HepG2 (cell line): Measurements from ENCODE around the gene TCAP. TPM values are rescaled to one million over a fixed set of nuclear protein-coding genes. Genes with fewer than 3 reads are reported as not detected.

Experiments used
- GATA4 ChIP-seq: sonication (generic); IDR thresholded peaks from 2 replicates; pipeline ENCODE4 v1.6.1; 2016; ENCODE audit warnings: antibody characterized with exemption, low read depth, borderline replicate concordance
- HES4 ChIP-seq: sonication (generic); formaldehyde crosslinking; IDR thresholded peaks from 2 replicates; pipeline ENCODE4 v1.9.0; 2021; ENCODE audit warnings: mild to moderate bottlenecking, missing genetic modification reagents, borderline replicate concordance
- HNRNPL ChIP-seq: fragments of 200-400 bp; formaldehyde crosslinking; IDR thresholded peaks from 2 replicates; pipeline ENCODE4 v1.6.1; 2017; ENCODE audit warnings: mild to moderate bottlenecking, low read depth, low read length
- IRF9 ChIP-seq: sonication (generic); formaldehyde crosslinking; IDR thresholded peaks from 2 replicates; pipeline ENCODE4 v1.8.0; 2022; ENCODE audit warnings: missing genetic modification reagents, mild to moderate bottlenecking, borderline replicate concordance
- KLF16 ChIP-seq, 2 experiments: sonication (generic) in 1 of 2; formaldehyde crosslinking in 1 of 2; IDR thresholded peaks; 2 replicates each; pipeline versions ENCODE4 v1.6.1 to v1.8.0; 2016 to 2023; ENCODE audit warnings: missing genetic modification reagents in 2 of 2, missing compliant biosample characterization in 1 of 2
- KLF6 ChIP-seq: IDR thresholded peaks from 2 replicates; pipeline ENCODE4 v1.8.0; 2016; ENCODE audit warnings: missing biosample characterization, missing genetic modification reagents
- NCOA2 ChIP-seq: sonication (generic); formaldehyde crosslinking; IDR thresholded peaks from 2 replicates; pipeline ENCODE4 v1.8.0; 2022; ENCODE audit warnings: inconsistent platforms
- PITX1 ChIP-seq: sonication (generic); formaldehyde crosslinking; IDR thresholded peaks from 2 replicates; pipeline ENCODE4 v1.5.1; 2020; ENCODE audit warnings: mild to moderate bottlenecking, missing genetic modification reagents
- RBFOX2 ChIP-seq: fragments of 200-400 bp; formaldehyde crosslinking; IDR thresholded peaks from 2 replicates; pipeline ENCODE4 v1.6.1; 2017; ENCODE audit warnings: low read depth, mild to moderate bottlenecking, low read length
- SAFB2 ChIP-seq: sonication (generic); formaldehyde crosslinking; IDR thresholded peaks from 2 replicates; pipeline ENCODE4 v1.5.1; 2020; ENCODE audit warnings: missing genetic modification reagents, low read depth, mild to moderate bottlenecking, borderline replicate concordance
- SMARCC2 ChIP-seq: fragments of 450-650 bp; IDR thresholded peaks from 2 replicates; pipeline ENCODE4 v1.6.1; 2017; ENCODE audit warnings: antibody characterized with exemption, mild to moderate bottlenecking
- SOX5 ChIP-seq: IDR thresholded peaks from 2 replicates; pipeline ENCODE4 v1.6.1; 2016; ENCODE audit warnings: borderline replicate concordance
- USF2 ChIP-seq, 2 experiments: sonication (generic) in 1 of 2; formaldehyde crosslinking in 1 of 2; IDR thresholded peaks; 2 replicates each; pipeline versions ENCODE4 v1.5.1 to v1.6.1; 2011 to 2020; ENCODE audit warnings: borderline replicate concordance in 1 of 2, low read depth in 1 of 2, low read length in 1 of 2, mild to moderate bottlenecking in 1 of 2, missing genetic modification reagents in 1 of 2, moderate library complexity in 1 of 2
- ZBTB20 ChIP-seq: sonication (generic); formaldehyde crosslinking; IDR thresholded peaks from 2 replicates; pipeline ENCODE4 v1.8.1; 2023; ENCODE audit warnings: missing genetic modification reagents, low read depth, mild to moderate bottlenecking, borderline replicate concordance
- ZIK1 ChIP-seq: sonication (generic); formaldehyde crosslinking; IDR thresholded peaks from 2 replicates; pipeline ENCODE4 v1.5.0; 2020; ENCODE audit warnings: mild to moderate bottlenecking, low read depth, missing genetic modification reagents, borderline replicate concordance
- ZNF253 ChIP-seq: sonication (generic); formaldehyde crosslinking; IDR thresholded peaks from 2 replicates; pipeline ENCODE4 v1.8.0; 2022; ENCODE audit warnings: mild to moderate bottlenecking, missing genetic modification reagents, borderline replicate concordance
- ZNF256 ChIP-seq: sonication (generic); formaldehyde crosslinking; conservative IDR thresholded peaks from 2 replicates; pipeline ENCODE4 v1.4.0; 2020; ENCODE audit warnings: missing genetic modification reagents
- ZNF274 ChIP-seq: sonication (generic); formaldehyde crosslinking; IDR thresholded peaks from 2 replicates; pipeline ENCODE4 v1.5.1; 2020; ENCODE audit warnings: mild to moderate bottlenecking, missing genetic modification reagents
- ZNF280B ChIP-seq: sonication (generic); formaldehyde crosslinking; IDR thresholded peaks from 2 replicates; pipeline ENCODE4 v1.5.0; 2020; ENCODE audit warnings: missing genetic modification reagents, mild to moderate bottlenecking, borderline replicate concordance
- ZNF3 ChIP-seq: IDR thresholded peaks from 2 replicates; pipeline ENCODE4 v1.7.0; 2017; ENCODE audit warnings: inconsistent platforms
- ZNF605 ChIP-seq: sonication (generic); formaldehyde crosslinking; IDR thresholded peaks from 2 replicates; pipeline ENCODE4 v1.8.0; 2022; ENCODE audit warnings: mild to moderate bottlenecking, missing genetic modification reagents
- ZNF629 ChIP-seq: sonication (generic); formaldehyde crosslinking; conservative IDR thresholded peaks from 2 replicates; pipeline ENCODE4 v1.5.0; 2020; ENCODE audit warnings: missing genetic modification reagents
- ZNF7 ChIP-seq: IDR thresholded peaks from 2 replicates; pipeline ENCODE4 v1.6.1; 2016; ENCODE audit warnings: missing biosample characterization, missing genetic modification reagents
- ZNF788 ChIP-seq: sonication (generic); formaldehyde crosslinking; IDR thresholded peaks from 2 replicates; pipeline ENCODE4 v1.5.0; 2020; ENCODE audit warnings: mild to moderate bottlenecking, missing genetic modification reagents, borderline replicate concordance
- ZNF839 ChIP-seq: sonication (generic); formaldehyde crosslinking; IDR thresholded peaks from 2 replicates; pipeline ENCODE4 v1.4.0; 2020; ENCODE audit warnings: missing genetic modification reagents, mild to moderate bottlenecking, borderline replicate concordance
- polyA plus RNA-seq, 8 experiments: library from polyadenylated mRNA; depleted of rRNA in 3 of 8; stranded (reverse) in 7 of 8; unstranded in 1 of 8; fragments of >200 nt; fragmentation: Illumina TruSeq in 4 of 8; extraction: Trizol in 4 of 8; gene quantifications; 2 replicates each; pipeline versions ENCODE4 v1.2.1 to v1.2.3, GENCODE V29; 2011 to 2016; ENCODE audit warnings: low read depth in 4 of 8, missing spikeins in 1 of 8, mixed read lengths in 1 of 8; ENCODE audit not compliant: insufficient read depth in 1 of 8
- total RNA-seq, 5 experiments: library from RNA; depleted of rRNA; stranded (reverse); fragments of >200 nt; fragmentation: Illumina TruSeq; extraction: Trizol; gene quantifications; 2 replicates each; pipeline ENCODE4 v1.2.3, GENCODE V29; 2016; ENCODE audit warnings: low read depth in 1 of 5

Gene TCAP
- total and polyA plus RNA-seq, 2 of the 13 experiments (the other 11 are each of a cell fraction or from before 2014, with no cell fraction given) = 0.24 to 0.65 TPM

GRCh38 chr17:39664581-39665561 is at the start of gene TCAP (continued):
- TF ChIP-seq ZNF274 (CRISPR knock-in tag) (no peak), KLF6 (CRISPR knock-in tag) (no peak), NCOA2 (CRISPR knock-in tag) (no peak), SMARCC2 (no peak), ZNF253 (CRISPR knock-in tag) (peak; percentile 54; the same call in 1 of the 2 replicates), IRF9 (CRISPR knock-in tag) (no peak), USF2 (IDR thresholded peaks at IDR 0.05; ENCODE audit: low read depth, low read length) (no peak), USF2 (CRISPR knock-in tag; IDR thresholded peaks at IDR 0.05; ENCODE audit: borderline replicate concordance) (no peak), ZNF629 (0 out of 2 replicates have a peak, but pooled peaks have one; percentile 9), ZNF788 (CRISPR knock-in tag) (0 out of 2 replicates have a peak, but pooled peaks have one; percentile 23), ZNF280B (peak; percentile 60), ZNF7 (no peak), ZNF605 (no peak), ZNF3 (CRISPR knock-in tag) (no peak), HES4 (CRISPR knock-in tag) (peak; percentile 29; the same call in 1 of the 2 replicates), KLF16 (CRISPR knock-in tag; IDR thresholded peaks at IDR 0.05) (no peak), ZIK1 (CRISPR knock-in tag) (no peak), ZBTB20 (CRISPR knock-in tag) (no peak), PITX1 (CRISPR knock-in tag) (no peak), ZNF839 (CRISPR knock-in tag) (no peak), RBFOX2 (no peak), HNRNPL (peak; percentile 91), SAFB2 (CRISPR knock-in tag) (no peak), SOX5 (CRISPR knock-in tag) (no peak), ZNF256 (CRISPR knock-in tag) (0 out of 2 replicates have a peak, but pooled peaks have one; percentile 25), GATA4 (no peak)
